H9 (cell line): ENCODE results near the gene JARID2. TPM values are rescaled to one million over a fixed set of nuclear protein-coding genes. Genes with fewer than 3 reads are reported as not detected.

Source experiments
- DNase-seq: peaks from one replicate; pipeline ENCODE4 v3.0.0-alpha.2; 2017
- H2AFZ ChIP-seq: one replicate; pipeline ENCODE4 v1.6.1; 2013; ENCODE audit warnings: mild to moderate bottlenecking, low read length, control low read depth, moderate library complexity
- H2AK5ac ChIP-seq: 2 replicates; pipeline ENCODE4 v1.6.1; 2013; ENCODE audit warnings: low read length, control low read depth, mixed read lengths; ENCODE audit not compliant: insufficient read length
- H2BK120ac ChIP-seq: one replicate; pipeline ENCODE4 v1.6.1; 2013; ENCODE audit warnings: low read depth, mild to moderate bottlenecking, low read length, control low read depth, inconsistent platforms; ENCODE audit not compliant: poor library complexity, severe bottlenecking
- H2BK12ac ChIP-seq: 2 replicates; pipeline ENCODE4 v1.6.1; 2013; ENCODE audit warnings: low read length, control low read depth, mixed read lengths, low read depth; ENCODE audit not compliant: insufficient read length
- H2BK15ac ChIP-seq: 2 replicates; pipeline ENCODE4 v1.6.1; 2013; ENCODE audit warnings: low read depth, low read length, control low read depth
- H2BK20ac ChIP-seq: one replicate; pipeline ENCODE4 v1.6.1; 2013; ENCODE audit warnings: low read depth, mild to moderate bottlenecking, low read length, control low read depth, inconsistent platforms; ENCODE audit not compliant: poor library complexity, severe bottlenecking
- H2BK5ac ChIP-seq: 2 replicates; pipeline ENCODE4 v1.6.1; 2013; ENCODE audit warnings: low read length, control low read depth, mixed read lengths; ENCODE audit not compliant: insufficient read length
- H3K14ac ChIP-seq: 2 replicates; pipeline ENCODE4 v1.6.1; 2013; ENCODE audit warnings: low read length, control low read depth; ENCODE audit not compliant: insufficient read depth
- H3K18ac ChIP-seq: 2 replicates; pipeline ENCODE4 v1.6.1; 2013; ENCODE audit warnings: low read depth, mild to moderate bottlenecking, mixed read lengths, low read length, control low read depth; ENCODE audit not compliant: insufficient read length
- H3K23ac ChIP-seq: 2 replicates; pipeline ENCODE4 v1.6.1; 2013; ENCODE audit warnings: low read length, control low read depth, mixed read lengths, low read depth; ENCODE audit not compliant: insufficient read length
- H3K23me2 ChIP-seq: 2 replicates; pipeline ENCODE4 v1.6.1; 2013; ENCODE audit warnings: low read depth, mild to moderate bottlenecking, mixed read lengths, low read length, control low read depth; ENCODE audit not compliant: insufficient read length, poor library complexity, severe bottlenecking
- H3K27ac ChIP-seq: 2 replicates; pipeline ENCODE4 v1.5.1; 2013; ENCODE audit warnings: low read length, control low read depth, mixed read lengths, low read depth; ENCODE audit not compliant: insufficient read length
- H3K27me3 ChIP-seq: 2 replicates; pipeline ENCODE4 v1.6.1; 2013; ENCODE audit warnings: low read length, control low read depth, inconsistent platforms; ENCODE audit not compliant: insufficient read depth
- H3K4ac ChIP-seq: 2 replicates; pipeline ENCODE4 v1.6.1; 2013; ENCODE audit warnings: low read depth, mild to moderate bottlenecking, control low read depth, inconsistent platforms, low read length, moderate library complexity
- H3K4me1 ChIP-seq: 2 replicates; pipeline ENCODE4 v1.6.1; 2013; ENCODE audit warnings: low read length, control low read depth, inconsistent platforms; ENCODE audit not compliant: insufficient read depth
- H3K4me2 ChIP-seq: 2 replicates; pipeline ENCODE4 v1.6.1; 2013; ENCODE audit warnings: low read length, control low read depth, mixed read lengths; ENCODE audit not compliant: insufficient read length, insufficient read depth
- H3K56ac ChIP-seq: 2 replicates; pipeline ENCODE4 v1.6.1; 2013; ENCODE audit warnings: low read depth, mild to moderate bottlenecking, mixed read lengths, low read length, control low read depth; ENCODE audit not compliant: insufficient read length
- H3K79me1 ChIP-seq: 2 replicates; pipeline ENCODE4 v1.6.1; 2013; ENCODE audit warnings: low read depth, mild to moderate bottlenecking, moderate library complexity, low read length, control low read depth, inconsistent platforms; ENCODE audit not compliant: insufficient read depth, poor library complexity, severe bottlenecking
- H3K79me2 ChIP-seq: 2 replicates; pipeline ENCODE4 v1.6.1; 2013; ENCODE audit warnings: low read length, control low read depth, inconsistent platforms; ENCODE audit not compliant: insufficient read depth
- H3K9ac ChIP-seq: 2 replicates; pipeline ENCODE4 v1.6.1; 2013; ENCODE audit warnings: low read length, control low read depth, mixed read lengths; ENCODE audit not compliant: insufficient read length; ENCODE audit errors: extremely low read depth
- H3K9me3 ChIP-seq: one replicate; pipeline ENCODE4 v1.6.1; 2013; ENCODE audit warnings: low read depth, low read length, inconsistent platforms; ENCODE audit not compliant: control insufficient read depth
- H3T11ph ChIP-seq: one replicate; pipeline ENCODE4 v1.6.1; 2013; ENCODE audit warnings: mild to moderate bottlenecking, low read length, control low read depth, inconsistent platforms
- H4K20me1 ChIP-seq: one replicate; pipeline ENCODE4 v1.6.1; 2013; ENCODE audit not compliant: control insufficient read depth, insufficient read length, insufficient read depth
- H4K5ac ChIP-seq: 2 replicates; pipeline ENCODE4 v1.6.1; 2013; ENCODE audit warnings: low read depth, mild to moderate bottlenecking, mixed read lengths, low read length, control low read depth; ENCODE audit not compliant: insufficient read length
- H4K8ac ChIP-seq: replicated peaks from 2 replicates; pipeline ENCODE4 v1.6.1; 2013; ENCODE audit warnings: low read length, control low read depth, mixed read lengths, low read depth; ENCODE audit not compliant: insufficient read length
- H4K91ac ChIP-seq: 2 replicates; pipeline ENCODE4 v1.6.1; 2013; ENCODE audit warnings: low read depth, mild to moderate bottlenecking, moderate library complexity, mixed read lengths, low read length, control low read depth; ENCODE audit not compliant: insufficient read length
- H3K27ac Mint-ChIP-seq, 3 experiments: 2 replicates in 2 of 3; 3 replicates in 1 of 3; pipeline ENCODE4 v1.8.0; 2020 to 2021; ENCODE audit warnings: mixed read lengths in 3 of 3, mild to moderate bottlenecking in 1 of 3, moderate library complexity in 1 of 3
- H3K27me3 Mint-ChIP-seq: 2 replicates; pipeline ENCODE4 v1.8.0; 2021; ENCODE audit warnings: low read depth, mild to moderate bottlenecking, moderate library complexity, mixed read lengths
- H3K36me3 Mint-ChIP-seq, 3 experiments: 2 replicates in 2 of 3; 3 replicates in 1 of 3; pipeline ENCODE4 v1.8.0; 2020 to 2021; ENCODE audit warnings: low read depth in 3 of 3, mixed read lengths in 3 of 3; ENCODE audit not compliant: insufficient read depth in 1 of 3
- H3K4me1 Mint-ChIP-seq, 2 experiments: 2 replicates each; pipeline ENCODE4 v1.8.0; 2020; ENCODE audit warnings: mixed read lengths in 2 of 2
- H3K4me3 Mint-ChIP-seq, 2 experiments: 2 replicates in 1 of 2; 3 replicates in 1 of 2; pipeline ENCODE4 v1.8.0; 2020 to 2021; ENCODE audit warnings: mild to moderate bottlenecking in 2 of 2, mixed read lengths in 2 of 2, moderate library complexity in 1 of 2
- H3K9me3 Mint-ChIP-seq, 2 experiments: 2 replicates in 1 of 2; 3 replicates in 1 of 2; pipeline ENCODE4 v1.8.0; 2020; ENCODE audit warnings: mild to moderate bottlenecking in 2 of 2, mixed read lengths in 2 of 2, moderate library complexity in 1 of 2
- CTCF ChIP-seq: fragments of 200-600 bp; sonication (generic); conservative IDR thresholded peaks from 3 replicates; pipeline ENCODE4 v1.8.0; 2021; ENCODE audit warnings: antibody characterized with exemption, mild to moderate bottlenecking
- WGBS: extraction: QIAGEN DNeasy Blood & Tissue Kit; methylation state at CpG from one replicate; pipeline ENCODE4 v1.1.7; 2013; ENCODE audit warnings: missing lambda C conversion rate, low lambda C conversion rate, mixed read lengths; ENCODE audit not compliant: insufficient read length; ENCODE audit errors: extremely low coverage; 5-methylcytosine and 5-hydroxymethylcytosine counted together
- total RNA-seq: library from RNA; stranded (reverse); gene quantifications from 2 replicates; pipeline ENCODE4 v1.2.1, GENCODE V29; 2021

JARID2 gene
- total RNA-seq, 1 experiment from 2014 or later: 174 TPM

GRCh38 chr6:15443119-15443830, 197.4 kb downstream of the JARID2 start:
- Histone ChIP-seq H4K91ac (no peak overlapping the region), H3K14ac (no peak overlapping the region), H2BK120ac (no peak overlapping the region), H3K4me1 (peaks cover 21% of the 10 kb centered on the region; the same call in 1 of the 2 replicates), H3K27me3 (no peaks in the 10 kb centered on the region), H2BK20ac (no peak overlapping the region), H2BK12ac (no peak overlapping the region), H3K4me2 (no peak overlapping the region), H3K4ac (no peak overlapping the region), H3K79me1 (peaks cover 4% of the 10 kb centered on the region), H3K56ac (no peak overlapping the region), H4K20me1 (no peaks in the 10 kb centered on the region), H3K9me3 (no peaks in the 10 kb centered on the region), H3K9ac (no peak overlapping the region), H4K8ac (no peak overlapping the region), H2AK5ac (no peak overlapping the region), H3K27ac (no peak overlapping the region), H2AFZ (no peak overlapping the region), H2BK15ac (no peak overlapping the region), H3K23ac (no peak overlapping the region), H2BK5ac (no peak overlapping the region), H3K79me2 (peaks cover 92% of the 10 kb centered on the region), H3T11ph (no peak overlapping the region), H4K5ac (no peak overlapping the region), H3K23me2 (no peaks in the 10 kb centered on the region), H3K18ac (no peak overlapping the region)
- Mint-ChIP-seq H3K9me3 (no peaks in the 10 kb centered on the region), H3K27ac (peak overlapping the region in 2 of 3 experiments; percentile 16 to 58; a peak in 2 of 7 replicates), H3K4me3 (no peak overlapping the region), H3K4me1 (peaks cover 90 to 92% of the 10 kb centered on the region in 2 experiments), H3K36me3 (peaks cover 0 to 8% (median 0%) of the 10 kb centered on the region in 3 experiments; a peak in 3 of 7 replicates), H3K27me3 (no peaks in the 10 kb centered on the region; the same call in 1 of the 2 replicates)
- TF ChIP-seq CTCF: no peak
- WGBS: no CpG with 5 or more reads among the region's 5 CpGs
- no peak for DNase-seq
